Measurements from ENCODE around the gene PAK6.

Gene PAK6

GRCh38 chr15:40226736-40227135 lies 12.1 kb upstream of the PAK6 start:
- Histone ChIP-seq H3K79me2 (ENCODE audit: control insufficient read depth, low read length) (no peaks in the 10 kb centered on the region), H3K27ac (ENCODE audit: low read depth, low read length) (no peak overlapping the region), H4K20me1 (ENCODE audit: control insufficient read depth, insufficient read depth, low read depth, low read length) (no peaks in the 10 kb centered on the region), H3K4me3 (ENCODE audit: low read length) (no peak overlapping the region), H3K4me1 (ENCODE audit: control insufficient read depth, low read length) (no peaks in the 10 kb centered on the region), H3K4me2 (ENCODE audit: low read length) (no peak overlapping the region), H3K9me3 (ENCODE audit: control insufficient read depth, insufficient read depth, low read length) (no peaks in the 10 kb centered on the region), H3K36me3 (ENCODE audit: control insufficient read depth, low read length) (peaks cover 86% of the 10 kb centered on the region), H3K9me2 (replicated peaks; ENCODE audit: control insufficient read depth, low read length) (no peaks in the 10 kb centered on the region), H3F3A (ENCODE audit: control insufficient read depth, insufficient read depth) (peaks cover 38% of the 10 kb centered on the region), H3K27me3 (ENCODE audit: control insufficient read depth, low read length) (no peaks in the 10 kb centered on the region)
- TF ChIP-seq EZH2phosphoT487 (IDR thresholded peaks at IDR 0.05; ENCODE audit: borderline replicate concordance, low read length), result no peak

- peaks cover 10% of the 10 kb centered on the region for H3K4me1 ChIP-seq (ENCODE audit: control insufficient read depth, low read length)
- H4K20me1 ChIP-seq (ENCODE audit: control insufficient read depth, insufficient read depth, low read depth, low read length), result no peaks in the 10 kb centered on the region
- H3K4me2 ChIP-seq (ENCODE audit: low read length), result no peak overlapping the region
- no peaks in the 10 kb centered on the region for H3K9me3 ChIP-seq (ENCODE audit: control insufficient read depth, insufficient read depth, low read length)
- no peak for TF ChIP-seq CTCF (IDR thresholded peaks at IDR 0.05; ENCODE audit: low read depth, low read length, poor library complexity, severe bottlenecking)
- no peak for TF ChIP-seq EZH2phosphoT487 (IDR thresholded peaks at IDR 0.05; ENCODE audit: borderline replicate concordance, low read length)
- no peaks in the 10 kb centered on the region for H3K27me3 ChIP-seq (ENCODE audit: control insufficient read depth, low read length)
- no peaks in the 10 kb centered on the region for H3K9me2 ChIP-seq (replicated peaks; ENCODE audit: control insufficient read depth, low read length)
- peaks cover 29% of the 10 kb centered on the region for H3F3A ChIP-seq (ENCODE audit: control insufficient read depth, insufficient read depth)
- no peaks in the 10 kb centered on the region for H3K79me2 ChIP-seq (ENCODE audit: control insufficient read depth, low read length)
- H3K4me3 ChIP-seq (ENCODE audit: low read length), result no peak overlapping the region
- no peak overlapping the region for H3K27ac ChIP-seq (ENCODE audit: low read depth, low read length)
- peaks cover 66% of the 10 kb centered on the region for H3K36me3 ChIP-seq (ENCODE audit: control insufficient read depth, low read length)
These were observed 9.5 kb upstream of the PAK6 start for GRCh38 chr15:40229316-40229715.

- no peak overlapping the region for H3K4me3 ChIP-seq (ENCODE audit: low read length)
- no peak overlapping the region for H3K27ac ChIP-seq (ENCODE audit: low read depth, low read length)
- H3K9me2 ChIP-seq (replicated peaks; ENCODE audit: control insufficient read depth, low read length), result no peaks in the 10 kb centered on the region
- no peaks in the 10 kb centered on the region for H3K79me2 ChIP-seq (ENCODE audit: control insufficient read depth, low read length)
- H3K36me3 ChIP-seq (ENCODE audit: control insufficient read depth, low read length), result peaks cover 60% of the 10 kb centered on the region
- no peaks in the 10 kb centered on the region for H3K27me3 ChIP-seq (ENCODE audit: control insufficient read depth, low read length)
- H3F3A ChIP-seq (ENCODE audit: control insufficient read depth, insufficient read depth), result peaks cover 27% of the 10 kb centered on the region
- H3K4me1 ChIP-seq (ENCODE audit: control insufficient read depth, low read length), result peaks cover 16% of the 10 kb centered on the region
- no peak overlapping the region for H3K4me2 ChIP-seq (ENCODE audit: low read length)
- H4K20me1 ChIP-seq (ENCODE audit: control insufficient read depth, insufficient read depth, low read depth, low read length), result no peaks in the 10 kb centered on the region
- TF ChIP-seq EZH2phosphoT487 (IDR thresholded peaks at IDR 0.05; ENCODE audit: borderline replicate concordance, low read length) (no peak), CTCF (IDR thresholded peaks at IDR 0.05; ENCODE audit: low read depth, low read length, poor library complexity, severe bottlenecking) (no peak)
- H3K9me3 ChIP-seq (ENCODE audit: control insufficient read depth, insufficient read depth, low read length), result no peaks in the 10 kb centered on the region
These were observed 8.9 kb upstream of the PAK6 start for GRCh38 chr15:40229956-40230355.

GRCh38 chr15:40232625-40233070 lies 6.2 kb upstream of the PAK6 start:
- Histone ChIP-seq H3K9me3 (ENCODE audit: control insufficient read depth, insufficient read depth, low read length) (no peaks in the 10 kb centered on the region), H3F3A (ENCODE audit: control insufficient read depth, insufficient read depth) (peaks cover 39% of the 10 kb centered on the region), H3K4me2 (ENCODE audit: low read length) (no peak overlapping the region), H3K79me2 (ENCODE audit: control insufficient read depth, low read length) (no peaks in the 10 kb centered on the region), H3K4me3 (ENCODE audit: low read length) (no peak overlapping the region), H4K20me1 (ENCODE audit: control insufficient read depth, insufficient read depth, low read depth, low read length) (no peaks in the 10 kb centered on the region), H3K36me3 (ENCODE audit: control insufficient read depth, low read length) (peaks cover 36% of the 10 kb centered on the region), H3K9me2 (replicated peaks; ENCODE audit: control insufficient read depth, low read length) (no peaks in the 10 kb centered on the region), H3K27me3 (ENCODE audit: control insufficient read depth, low read length) (no peaks in the 10 kb centered on the region), H3K27ac (ENCODE audit: low read depth, low read length) (no peak overlapping the region), H3K4me1 (ENCODE audit: control insufficient read depth, low read length) (peaks cover 24% of the 10 kb centered on the region)
- no peak for TF ChIP-seq EZH2phosphoT487 (IDR thresholded peaks at IDR 0.05; ENCODE audit: borderline replicate concordance, low read length)
- TF ChIP-seq CTCF (IDR thresholded peaks at IDR 0.05; ENCODE audit: low read depth, low read length, poor library complexity, severe bottlenecking), result no peak
